Measurements from ENCODE around the gene MRPS9.

MRPS9 gene

DNA sequence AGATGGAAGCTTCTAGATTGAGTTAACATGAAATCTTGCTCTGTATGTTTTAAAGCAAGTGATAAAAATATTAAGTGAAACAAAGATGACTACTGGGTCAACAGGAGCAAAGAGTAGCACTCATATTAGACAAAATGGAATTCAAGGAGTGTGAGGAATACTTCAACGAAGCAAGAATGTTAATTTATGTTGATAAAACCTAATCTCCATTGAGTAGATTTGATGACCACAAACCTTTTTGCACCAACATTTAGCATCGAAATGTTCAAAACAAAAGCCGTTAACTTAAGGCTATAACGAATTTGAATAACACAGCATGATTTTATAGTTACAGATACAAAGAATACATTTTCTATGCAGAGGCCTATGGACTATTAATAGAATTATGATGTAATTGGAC is 35.7 kb downstream of the MRPS9 start:
- no peak for TF ChIP-seq POLR2A (IDR thresholded peaks at IDR 0.05; ENCODE audit: low read depth, low read length)
- no peak for TF ChIP-seq SPI1 (IDR thresholded peaks at IDR 0.05; ENCODE audit: low read depth, low read length)
- TF ChIP-seq TAF1 (IDR thresholded peaks at IDR 0.05; ENCODE audit: low read depth, low read length): no peak
- no peak for TF ChIP-seq POLR2AphosphoS5 (IDR thresholded peaks at IDR 0.05; ENCODE audit: low read depth, low read length)
- TF ChIP-seq PAX5 (IDR thresholded peaks at IDR 0.05; ENCODE audit: insufficient read depth, low read length, severe bottlenecking): no peak
- TF ChIP-seq POU2F2 (IDR thresholded peaks at IDR 0.05; ENCODE audit: low read depth, low read length): no peak
- FAIRE-seq (no peak), DNase-seq (ENCODE audit: insufficient read length, low spot score) (no peak)

DNA sequence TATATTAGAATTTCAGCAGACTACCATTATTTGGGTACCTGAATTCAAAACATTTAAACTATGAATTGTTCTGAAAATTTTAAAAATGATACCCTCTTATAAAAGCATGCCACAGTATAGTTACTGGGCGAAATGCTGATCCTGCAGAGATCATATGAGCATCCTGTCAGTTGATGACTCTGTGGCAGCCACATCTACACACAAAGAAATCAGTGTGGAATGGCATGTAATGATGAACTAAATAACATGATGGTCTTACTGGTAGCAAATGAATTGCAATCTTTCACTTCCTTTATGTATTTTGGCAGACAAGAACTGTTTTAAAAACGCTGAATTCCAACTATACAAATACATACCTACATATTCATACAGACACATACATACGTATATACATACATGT is 38.3 kb downstream of the MRPS9 start:
- TF ChIP-seq PAX5 (IDR thresholded peaks at IDR 0.05; ENCODE audit: insufficient read depth, low read length, severe bottlenecking) (no peak), TAF1 (IDR thresholded peaks at IDR 0.05; ENCODE audit: low read depth, low read length) (no peak), SPI1 (IDR thresholded peaks at IDR 0.05; ENCODE audit: low read depth, low read length) (no peak)
- DNase-seq (ENCODE audit: insufficient read length, low spot score): no peak
- no peak for FAIRE-seq

DNA sequence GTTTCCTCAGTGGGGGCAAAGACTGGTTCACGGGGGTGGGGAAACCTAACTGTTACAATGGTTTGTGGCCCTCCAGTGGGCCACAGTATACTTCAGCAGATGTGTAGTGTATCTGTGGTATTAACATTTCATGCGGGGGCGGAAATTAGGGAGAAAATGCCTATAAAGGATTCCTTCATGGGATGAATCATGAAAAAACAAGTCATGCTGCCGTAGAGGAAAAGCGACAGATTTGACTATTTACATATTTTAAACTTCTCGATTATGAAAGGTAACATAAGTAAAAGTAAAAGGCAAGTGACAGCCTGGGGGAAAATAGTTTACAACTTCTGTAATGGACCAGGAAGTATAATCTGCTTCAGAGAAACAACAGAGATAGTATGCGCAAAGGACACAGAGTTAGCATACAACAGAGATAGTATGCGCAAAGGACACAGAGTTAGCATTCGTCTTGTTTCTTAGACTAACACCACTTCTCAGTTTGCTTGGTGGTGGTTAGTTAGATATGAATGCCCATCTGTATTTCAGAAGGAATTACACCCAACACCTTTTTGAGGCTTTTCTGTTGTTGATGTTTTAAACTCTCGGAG is 41.1 kb downstream of the MRPS9 start:
- no peak for DNase-seq (ENCODE audit: insufficient read length, low spot score)
- FAIRE-seq: no peak
- no peak for TF ChIP-seq POLR2A (IDR thresholded peaks at IDR 0.05; ENCODE audit: low read depth, low read length)
- no peak for TF ChIP-seq POLR2AphosphoS5 (IDR thresholded peaks at IDR 0.05; ENCODE audit: low read depth, low read length)
- no peak for TF ChIP-seq POU2F2 (IDR thresholded peaks at IDR 0.05; ENCODE audit: low read depth, low read length)
- no peak for TF ChIP-seq TAF1 (IDR thresholded peaks at IDR 0.05; ENCODE audit: low read depth, low read length)
- TF ChIP-seq PAX5 (IDR thresholded peaks at IDR 0.05; ENCODE audit: insufficient read depth, low read length, severe bottlenecking): no peak
- no peak for TF ChIP-seq SPI1 (IDR thresholded peaks at IDR 0.05; ENCODE audit: low read depth, low read length)

DNA sequence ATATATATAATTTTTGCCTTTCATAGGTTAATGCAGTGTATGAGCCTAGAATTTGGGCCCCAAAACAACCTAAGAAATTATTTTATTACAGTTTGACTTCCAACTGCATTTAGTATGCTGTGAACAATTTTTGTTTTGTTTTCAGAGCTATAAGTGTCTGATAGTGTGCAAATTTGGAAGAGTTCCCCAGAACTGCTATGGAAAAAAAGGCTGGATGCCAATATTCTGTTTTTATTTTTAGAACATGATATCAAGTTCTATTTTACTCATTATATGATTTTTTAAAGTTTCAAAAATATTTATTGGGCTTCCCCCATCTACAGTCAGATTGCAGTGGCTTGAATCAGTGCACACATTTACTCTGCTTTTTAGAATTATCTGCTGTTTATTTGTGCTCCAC is 42.6 kb downstream of the MRPS9 start:
- FAIRE-seq: no peak
- TF ChIP-seq SPI1 (IDR thresholded peaks at IDR 0.05; ENCODE audit: low read depth, low read length) (no peak), POLR2AphosphoS5 (IDR thresholded peaks at IDR 0.05; ENCODE audit: low read depth, low read length) (no peak), PAX5 (IDR thresholded peaks at IDR 0.05; ENCODE audit: insufficient read depth, low read length, severe bottlenecking) (no peak), TAF1 (IDR thresholded peaks at IDR 0.05; ENCODE audit: low read depth, low read length) (no peak)

DNA sequence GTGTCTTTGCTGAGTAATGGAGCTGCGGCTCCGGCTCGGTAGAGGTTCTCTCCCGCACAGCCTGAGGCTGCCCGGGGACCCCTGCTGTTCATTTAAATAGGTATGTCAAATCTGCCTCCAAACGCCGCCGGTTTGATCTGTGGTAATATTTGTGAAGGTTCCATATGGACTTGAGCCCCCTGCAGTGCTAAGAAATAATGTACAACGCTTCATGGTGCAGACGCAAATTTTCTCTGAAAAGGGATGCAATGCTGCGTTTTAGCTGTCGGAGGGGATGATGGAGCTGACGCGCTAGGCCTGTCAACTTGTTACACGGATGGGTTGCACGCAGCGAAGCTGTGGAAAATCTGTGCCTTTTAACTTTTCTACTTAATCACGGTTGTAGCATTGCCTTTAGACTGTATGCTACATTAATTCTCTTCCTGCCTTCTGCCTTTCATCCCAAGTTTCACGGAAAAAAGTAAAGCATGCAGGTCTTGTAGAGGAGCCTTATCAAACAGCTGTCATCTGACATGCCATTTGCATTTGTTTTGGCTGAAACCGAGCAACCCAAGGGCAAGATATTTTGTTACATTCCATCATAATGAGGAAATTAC is 43.2 kb downstream of the MRPS9 start:
- DNase-seq (ENCODE audit: insufficient read length, low spot score) (no peak), FAIRE-seq (no peak)
- TF ChIP-seq POLR2A (IDR thresholded peaks at IDR 0.05; ENCODE audit: low read depth, low read length) (no peak), POLR2AphosphoS5 (IDR thresholded peaks at IDR 0.05; ENCODE audit: low read depth, low read length) (no peak), TAF1 (IDR thresholded peaks at IDR 0.05; ENCODE audit: low read depth, low read length) (no peak), PAX5 (IDR thresholded peaks at IDR 0.05; ENCODE audit: insufficient read depth, low read length, severe bottlenecking) (no peak), SPI1 (IDR thresholded peaks at IDR 0.05; ENCODE audit: low read depth, low read length) (no peak), POU2F2 (IDR thresholded peaks at IDR 0.05; ENCODE audit: low read depth, low read length) (no peak)

More for the DNA sequence above, 42.6 kb downstream of the MRPS9 start:
- DNase-seq (ENCODE audit: insufficient read length, low spot score): no peak

DNA sequence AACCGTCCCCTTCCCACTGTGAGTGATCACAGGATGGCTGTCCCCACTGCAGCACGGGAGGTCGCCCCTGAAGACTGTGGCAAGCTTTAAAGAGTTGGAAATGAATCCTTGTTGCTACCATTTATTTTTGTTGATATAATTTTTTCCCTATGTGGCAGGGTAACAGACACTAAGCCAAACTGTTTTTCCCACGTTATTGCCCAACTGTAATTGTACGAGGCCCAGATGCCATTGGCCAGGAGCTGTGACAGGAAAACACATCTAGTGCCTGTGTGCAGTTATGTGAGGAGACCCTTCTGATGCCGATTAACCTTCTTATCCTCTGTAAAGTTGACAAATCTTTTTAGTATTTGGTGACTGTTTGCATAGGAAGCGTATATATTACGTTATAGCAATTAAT is 44.2 kb downstream of the MRPS9 start:
- no peak for FAIRE-seq
- TF ChIP-seq POLR2A (IDR thresholded peaks at IDR 0.05; ENCODE audit: low read depth, low read length) (no peak), POLR2AphosphoS5 (IDR thresholded peaks at IDR 0.05; ENCODE audit: low read depth, low read length) (no peak), POU2F2 (IDR thresholded peaks at IDR 0.05; ENCODE audit: low read depth, low read length) (no peak), TAF1 (IDR thresholded peaks at IDR 0.05; ENCODE audit: low read depth, low read length) (no peak), PAX5 (IDR thresholded peaks at IDR 0.05; ENCODE audit: insufficient read depth, low read length, severe bottlenecking) (no peak), SPI1 (IDR thresholded peaks at IDR 0.05; ENCODE audit: low read depth, low read length) (no peak)
- DNase-seq (ENCODE audit: insufficient read length, low spot score): no peak

DNA sequence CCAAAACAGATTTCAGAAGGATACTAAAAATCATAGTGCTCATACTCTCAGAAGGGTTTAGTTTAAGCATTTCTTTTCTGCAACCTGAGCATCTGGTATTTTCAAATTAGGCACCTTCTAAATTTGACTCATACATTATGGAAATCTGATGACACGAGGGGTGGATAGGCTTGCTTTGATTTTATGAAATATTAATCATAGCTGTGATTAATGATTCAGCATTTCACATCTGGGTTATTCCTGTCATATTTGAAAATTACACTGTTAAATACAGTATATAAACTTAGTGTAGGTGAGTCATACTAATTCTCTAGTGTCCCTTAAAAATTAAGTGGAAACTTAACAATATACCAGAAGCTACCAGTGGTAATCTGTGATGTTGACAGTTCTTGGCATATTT is 47.7 kb downstream of the MRPS9 start:
- FAIRE-seq (no peak), DNase-seq (ENCODE audit: insufficient read length, low spot score) (no peak)
- TF ChIP-seq SPI1 (IDR thresholded peaks at IDR 0.05; ENCODE audit: low read depth, low read length): no peak
- TF ChIP-seq TAF1 (IDR thresholded peaks at IDR 0.05; ENCODE audit: low read depth, low read length): no peak
- no peak for TF ChIP-seq POLR2A (IDR thresholded peaks at IDR 0.05; ENCODE audit: low read depth, low read length)
- TF ChIP-seq POU2F2 (IDR thresholded peaks at IDR 0.05; ENCODE audit: low read depth, low read length): no peak
- TF ChIP-seq POLR2AphosphoS5 (IDR thresholded peaks at IDR 0.05; ENCODE audit: low read depth, low read length): no peak
- no peak for TF ChIP-seq PAX5 (IDR thresholded peaks at IDR 0.05; ENCODE audit: insufficient read depth, low read length, severe bottlenecking)

DNA sequence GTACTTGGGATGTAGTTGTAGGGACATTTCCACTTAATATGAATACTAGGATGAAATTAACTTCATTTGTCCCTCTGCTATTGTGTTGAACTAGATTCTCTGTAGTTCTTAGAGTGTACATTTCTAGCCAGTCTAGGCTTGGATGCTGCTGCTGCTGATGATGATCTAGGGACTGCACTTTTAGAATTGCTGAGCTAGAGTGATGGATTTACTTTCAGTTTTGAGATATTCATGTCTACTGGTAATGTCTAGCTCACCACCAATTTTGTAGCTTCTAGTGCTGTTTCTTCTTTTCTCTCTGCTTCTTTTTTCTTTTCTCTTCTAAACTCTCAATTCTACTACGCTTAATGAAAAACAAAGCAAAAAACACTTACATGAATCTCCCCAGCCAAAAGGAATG is 49.4 kb downstream of the MRPS9 start:
- FAIRE-seq (no peak), DNase-seq (ENCODE audit: insufficient read length, low spot score) (no peak)
- no peak for TF ChIP-seq POLR2AphosphoS5 (IDR thresholded peaks at IDR 0.05; ENCODE audit: low read depth, low read length)
- TF ChIP-seq PAX5 (IDR thresholded peaks at IDR 0.05; ENCODE audit: insufficient read depth, low read length, severe bottlenecking): no peak
- TF ChIP-seq SPI1 (IDR thresholded peaks at IDR 0.05; ENCODE audit: low read depth, low read length): no peak
- TF ChIP-seq TAF1 (IDR thresholded peaks at IDR 0.05; ENCODE audit: low read depth, low read length): no peak
- no peak for TF ChIP-seq POU2F2 (IDR thresholded peaks at IDR 0.05; ENCODE audit: low read depth, low read length)
- no peak for TF ChIP-seq POLR2A (IDR thresholded peaks at IDR 0.05; ENCODE audit: low read depth, low read length)

DNA sequence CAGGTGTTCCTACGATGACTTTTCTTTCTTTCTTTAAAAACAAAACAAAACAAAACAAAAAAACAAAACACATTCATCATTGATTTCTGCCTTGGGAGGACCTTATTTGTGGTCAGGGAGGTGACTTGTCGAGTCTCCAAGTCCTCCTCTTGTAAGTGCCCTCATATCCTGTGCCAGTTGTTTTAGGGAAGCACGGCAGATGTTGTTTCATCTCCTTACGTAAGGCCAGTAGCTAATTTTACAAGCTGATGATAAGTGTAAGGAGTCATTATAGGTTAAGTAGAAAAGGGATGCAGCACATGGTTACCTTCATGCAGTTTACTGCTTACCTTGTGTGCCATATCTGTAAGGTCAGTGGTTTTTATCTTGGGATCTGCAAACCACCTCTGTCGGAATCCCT is 52.2 kb downstream of the MRPS9 start:
- DNase-seq (ENCODE audit: insufficient read length, low spot score) (no peak), FAIRE-seq (peak; percentile 33)
- TF ChIP-seq TAF1 (IDR thresholded peaks at IDR 0.05; ENCODE audit: low read depth, low read length) (no peak), SPI1 (IDR thresholded peaks at IDR 0.05; ENCODE audit: low read depth, low read length) (no peak), POU2F2 (IDR thresholded peaks at IDR 0.05; ENCODE audit: low read depth, low read length) (no peak), POLR2AphosphoS5 (IDR thresholded peaks at IDR 0.05; ENCODE audit: low read depth, low read length) (no peak), POLR2A (IDR thresholded peaks at IDR 0.05; ENCODE audit: low read depth, low read length) (no peak), PAX5 (IDR thresholded peaks at IDR 0.05; ENCODE audit: insufficient read depth, low read length, severe bottlenecking) (no peak)

DNA sequence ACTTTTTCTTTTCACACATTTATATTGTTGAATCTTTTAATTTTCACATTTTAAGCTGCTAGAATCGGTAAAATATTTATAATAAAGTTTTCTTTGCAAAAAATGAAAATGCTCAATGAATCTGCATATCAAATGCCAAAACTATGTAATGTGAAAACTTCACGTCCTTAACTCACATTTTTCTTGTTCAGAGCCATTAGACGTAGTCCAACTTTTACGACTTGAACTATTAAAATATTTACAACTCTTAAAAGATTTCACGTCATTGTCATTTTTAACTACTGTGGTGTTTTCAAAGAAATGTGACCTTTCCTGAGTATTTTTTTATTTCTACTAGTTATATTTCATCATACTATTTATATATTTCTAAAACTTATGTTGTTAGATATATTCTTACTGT is 54.9 kb downstream of the MRPS9 start:
- TF ChIP-seq TAF1 (IDR thresholded peaks at IDR 0.05; ENCODE audit: low read depth, low read length): no peak
- TF ChIP-seq POLR2A (IDR thresholded peaks at IDR 0.05; ENCODE audit: low read depth, low read length): no peak
- no peak for TF ChIP-seq POLR2AphosphoS5 (IDR thresholded peaks at IDR 0.05; ENCODE audit: low read depth, low read length)
- no peak for TF ChIP-seq POU2F2 (IDR thresholded peaks at IDR 0.05; ENCODE audit: low read depth, low read length)
- TF ChIP-seq PAX5 (IDR thresholded peaks at IDR 0.05; ENCODE audit: insufficient read depth, low read length, severe bottlenecking): no peak
- no peak for TF ChIP-seq SPI1 (IDR thresholded peaks at IDR 0.05; ENCODE audit: low read depth, low read length)
- no peak for DNase-seq (ENCODE audit: insufficient read length, low spot score)
- FAIRE-seq: no peak

Data from GM12891 (cell line).